Measurements from ENCODE around the gene FKBP7.

Gene FKBP7

DNA sequence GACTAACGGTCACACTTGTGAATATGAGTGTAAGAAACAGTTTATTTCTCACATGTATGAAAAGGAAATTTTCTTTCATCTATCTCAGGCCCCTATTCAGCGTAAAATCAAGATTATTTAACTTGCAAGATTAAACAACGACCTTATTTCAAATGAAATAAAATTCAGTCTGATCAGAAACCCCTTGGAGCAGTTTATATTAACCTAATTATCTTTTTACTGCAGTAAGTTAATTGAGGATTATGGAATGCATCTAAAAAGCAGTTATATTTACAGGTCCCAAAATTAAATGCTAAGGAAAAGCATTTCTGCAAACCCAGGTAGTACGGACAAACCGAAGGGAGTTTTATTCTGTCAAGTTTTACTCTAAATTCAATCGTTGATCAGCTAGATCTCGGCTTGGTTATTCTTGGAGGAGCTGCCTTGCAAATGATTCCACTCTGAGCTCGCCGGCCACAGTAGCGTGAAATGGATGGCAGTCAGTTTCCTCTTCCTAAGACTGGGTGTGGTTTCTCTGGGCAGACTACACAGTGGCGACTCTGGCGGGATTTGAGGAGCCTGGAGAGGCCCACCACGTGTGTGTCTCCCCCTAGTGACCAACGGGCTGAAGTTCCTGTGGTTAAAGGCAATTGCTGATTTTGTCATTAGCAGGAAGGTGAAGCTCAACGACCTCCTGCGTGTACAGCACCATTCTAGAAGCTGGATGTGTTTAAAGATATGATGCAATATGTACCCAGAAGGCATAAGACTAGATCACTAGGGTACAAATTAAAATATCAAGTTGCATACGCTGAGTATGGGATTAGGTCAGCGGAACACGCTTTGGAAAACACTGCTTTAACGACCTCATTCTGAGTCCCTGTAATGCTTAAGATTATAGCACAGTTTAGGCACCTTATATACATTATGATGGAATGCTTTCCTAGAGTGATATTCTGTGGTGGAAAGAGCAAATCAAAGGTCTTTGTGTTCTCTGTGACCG lies 63.8 kb downstream of the FKBP7 start:
- H3K4me3 ChIP-seq (ENCODE audit: low read depth, low read length): peak overlapping the region; percentile 65
- peak; percentile 96 for DNase-seq (ENCODE audit: low read depth, low spot score)
- TF ChIP-seq, protein P1, sequence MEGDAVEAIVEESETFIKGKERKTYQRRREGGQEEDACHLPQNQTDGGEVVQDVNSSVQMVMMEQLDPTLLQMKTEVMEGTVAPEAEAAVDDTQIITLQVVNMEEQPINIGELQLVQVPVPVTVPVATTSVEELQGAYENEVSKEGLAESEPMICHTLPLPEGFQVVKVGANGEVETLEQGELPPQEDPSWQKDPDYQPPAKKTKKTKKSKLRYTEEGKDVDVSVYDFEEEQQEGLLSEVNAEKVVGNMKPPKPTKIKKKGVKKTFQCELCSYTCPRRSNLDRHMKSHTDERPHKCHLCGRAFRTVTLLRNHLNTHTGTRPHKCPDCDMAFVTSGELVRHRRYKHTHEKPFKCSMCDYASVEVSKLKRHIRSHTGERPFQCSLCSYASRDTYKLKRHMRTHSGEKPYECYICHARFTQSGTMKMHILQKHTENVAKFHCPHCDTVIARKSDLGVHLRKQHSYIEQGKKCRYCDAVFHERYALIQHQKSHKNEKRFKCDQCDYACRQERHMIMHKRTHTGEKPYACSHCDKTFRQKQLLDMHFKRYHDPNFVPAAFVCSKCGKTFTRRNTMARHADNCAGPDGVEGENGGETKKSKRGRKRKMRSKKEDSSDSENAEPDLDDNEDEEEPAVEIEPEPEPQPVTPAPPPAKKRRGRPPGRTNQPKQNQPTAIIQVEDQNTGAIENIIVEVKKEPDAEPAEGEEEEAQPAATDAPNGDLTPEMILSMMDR (IDR thresholded peaks at IDR 0.05; ENCODE audit: low read depth, low read length): peak; percentile 95
- in situ Hi-C loops (cut with HindIII; ENCODE audit: low sequenced_read_pairs): no loop called here

All from astrocyte of the spinal cord (primary cell).